ENCODE data around the gene MVP. TPM values are rescaled to one million over a fixed set of nuclear protein-coding genes. Genes with fewer than 3 reads are reported as not detected.

The MVP gene
- polyA plus RNA-seq, 1 experiment: 251 TPM

DNA sequence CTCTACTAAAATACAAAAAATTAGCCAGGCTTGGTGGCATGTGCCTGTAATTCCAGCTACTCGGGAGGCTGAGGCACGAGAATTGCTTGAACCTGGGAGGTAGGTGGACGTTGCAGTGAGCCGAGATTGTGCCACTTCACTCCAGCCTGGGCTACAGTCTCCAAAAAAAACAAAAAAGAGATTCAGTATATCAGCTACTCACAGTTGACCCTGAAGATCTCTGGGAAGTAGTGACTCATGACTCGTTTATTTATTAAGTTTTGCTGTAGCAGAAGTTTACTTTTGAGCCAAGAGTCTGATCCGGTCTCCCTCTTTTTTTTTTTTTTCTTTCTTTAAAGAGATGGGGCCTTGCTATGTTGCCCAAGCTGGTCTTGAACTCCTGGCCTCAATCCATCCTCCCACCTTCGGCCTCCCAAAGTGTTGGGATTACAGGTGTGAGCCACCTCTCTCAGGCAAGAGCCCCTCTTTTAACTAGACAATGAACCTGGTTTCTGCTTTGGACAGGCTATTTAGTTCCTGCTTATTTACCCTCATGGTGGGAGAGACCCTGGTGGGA, 4.4 kb downstream of the MVP start:
- CTCF ChIA-PET: interaction anchor here (1.1 to 5.0 kb wide), 2 partner anchors 9 to 24 kb away, joined by 5 to 39 read pairs; partner anchors contain the start of gene PAGR1
- no peaks in the 10 kb centered on the region for H3K27me3 ChIP-seq (ENCODE audit: control insufficient read depth, insufficient read depth, low read length)
- POLR2A ChIA-PET: interaction anchor here (0.6 to 2.1 kb wide), 6 partner anchors 9 to 101 kb away, joined by 3 to 11 read pairs (median 5); partner anchors contain the start of genes KCTD13 and PAGR1
- DNase-seq (ENCODE audit: low read depth, low spot score): peak; percentile 65
- peak overlapping the region; percentile 42 for H3K4me3 ChIP-seq (ENCODE audit: low read depth, low read length)
- TF ChIP-seq, protein P1, sequence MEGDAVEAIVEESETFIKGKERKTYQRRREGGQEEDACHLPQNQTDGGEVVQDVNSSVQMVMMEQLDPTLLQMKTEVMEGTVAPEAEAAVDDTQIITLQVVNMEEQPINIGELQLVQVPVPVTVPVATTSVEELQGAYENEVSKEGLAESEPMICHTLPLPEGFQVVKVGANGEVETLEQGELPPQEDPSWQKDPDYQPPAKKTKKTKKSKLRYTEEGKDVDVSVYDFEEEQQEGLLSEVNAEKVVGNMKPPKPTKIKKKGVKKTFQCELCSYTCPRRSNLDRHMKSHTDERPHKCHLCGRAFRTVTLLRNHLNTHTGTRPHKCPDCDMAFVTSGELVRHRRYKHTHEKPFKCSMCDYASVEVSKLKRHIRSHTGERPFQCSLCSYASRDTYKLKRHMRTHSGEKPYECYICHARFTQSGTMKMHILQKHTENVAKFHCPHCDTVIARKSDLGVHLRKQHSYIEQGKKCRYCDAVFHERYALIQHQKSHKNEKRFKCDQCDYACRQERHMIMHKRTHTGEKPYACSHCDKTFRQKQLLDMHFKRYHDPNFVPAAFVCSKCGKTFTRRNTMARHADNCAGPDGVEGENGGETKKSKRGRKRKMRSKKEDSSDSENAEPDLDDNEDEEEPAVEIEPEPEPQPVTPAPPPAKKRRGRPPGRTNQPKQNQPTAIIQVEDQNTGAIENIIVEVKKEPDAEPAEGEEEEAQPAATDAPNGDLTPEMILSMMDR (IDR thresholded peaks at IDR 0.05; ENCODE audit: low read depth, low read length): no peak
- peak overlapping the region; percentile 99 for H3K27ac ChIP-seq (ENCODE audit: low read depth, low read length)
- no peaks in the 10 kb centered on the region for H3K9me3 ChIP-seq (ENCODE audit: control insufficient read depth, insufficient read depth, low read length)

DNA sequence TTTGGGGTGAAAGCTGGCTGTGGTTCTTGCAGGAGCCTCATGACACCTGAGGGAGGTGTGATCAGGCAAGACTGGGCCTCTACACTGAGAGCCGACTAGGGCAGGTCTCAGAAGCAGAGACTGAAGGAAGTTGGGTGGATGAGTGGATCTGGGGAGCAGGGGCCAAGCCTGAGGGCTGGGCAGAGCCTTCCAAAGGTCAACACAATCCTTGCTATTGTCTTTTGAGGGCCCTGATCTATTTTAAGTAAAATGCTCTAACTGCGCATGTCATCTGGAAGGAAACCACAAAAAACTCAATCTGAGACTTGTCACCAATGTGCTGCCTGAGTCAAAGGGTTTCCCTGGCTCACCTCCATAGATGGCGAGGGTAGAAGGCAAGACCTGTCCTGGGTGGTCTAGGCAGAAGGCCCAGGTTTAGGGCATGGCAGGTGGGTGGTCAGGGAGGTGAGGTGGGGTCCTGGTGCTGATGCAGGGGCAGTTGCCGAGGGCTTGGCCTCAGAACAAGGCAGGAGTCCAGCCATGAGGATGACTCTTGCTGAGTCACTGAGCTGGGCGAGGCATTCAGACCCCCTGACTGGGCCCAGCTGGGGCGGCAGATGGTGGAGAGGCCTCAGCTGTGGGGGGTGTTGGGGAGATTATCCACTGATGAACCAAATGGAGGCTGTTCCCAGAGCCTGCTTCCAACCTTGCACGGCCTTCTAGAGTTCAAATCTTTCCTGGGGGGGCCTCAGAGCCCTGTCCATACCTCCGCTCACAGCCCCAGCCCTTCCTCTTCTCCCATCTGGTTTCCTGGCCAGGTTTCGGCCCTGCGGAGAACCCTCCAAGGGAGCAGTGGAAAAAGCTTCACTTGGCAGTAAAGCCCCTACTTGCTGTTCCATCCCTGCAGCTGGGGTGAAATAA, 5.1 kb downstream of the MVP start:
- no peaks in the 10 kb centered on the region for H3K9me3 ChIP-seq (ENCODE audit: control insufficient read depth, insufficient read depth, low read length)
- POLR2A ChIA-PET: interaction anchor here (0.6 to 2.1 kb wide), 10 partner anchors 9 to 617 kb away, joined by 3 to 7 read pairs (median 3); partner anchors contain the start of genes ALDOA, PAGR1 and PRRT2
- TF ChIP-seq, protein P1 (IDR thresholded peaks at IDR 0.05; ENCODE audit: low read depth, low read length): no peak
- no peaks in the 10 kb centered on the region for H3K27me3 ChIP-seq (ENCODE audit: control insufficient read depth, insufficient read depth, low read length)
- peak overlapping the region; percentile 99 for H3K27ac ChIP-seq (ENCODE audit: low read depth, low read length)
- DNase-seq (ENCODE audit: low read depth, low spot score): peak; percentile 80
- peak overlapping the region; percentile 49 for H3K4me3 ChIP-seq (ENCODE audit: low read depth, low read length)
- CTCF ChIA-PET: interaction anchor here (1.1 to 5.0 kb wide), 3 partner anchors 9 to 23 kb away, joined by 5 to 39 read pairs (median 8); partner anchors contain the start of gene PAGR1

DNA sequence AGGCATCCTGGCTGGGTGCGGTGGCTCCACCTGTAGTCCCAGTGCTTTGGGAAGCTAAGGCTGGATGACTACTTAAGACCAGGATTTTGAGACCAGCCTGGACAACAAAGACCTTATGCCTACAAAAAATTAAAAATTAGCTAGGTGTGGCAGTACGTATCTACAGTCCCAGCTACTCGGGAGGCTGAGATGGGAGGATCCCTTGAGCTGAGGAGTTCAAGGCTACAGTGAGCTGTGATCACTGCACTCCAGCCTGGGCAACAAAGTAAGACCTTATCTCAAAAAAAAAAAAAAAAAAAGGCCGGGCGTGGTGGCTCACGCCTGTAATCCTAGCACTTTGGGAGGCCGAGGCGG, 6.1 kb downstream of the MVP start:
- H3K9me3 ChIP-seq (ENCODE audit: control insufficient read depth, insufficient read depth, low read length): no peaks in the 10 kb centered on the region
- ChIA-PET CTCF (interaction anchor here (1.7 to 5.0 kb wide), 2 partner anchors 10 to 22 kb away, joined by 8 to 39 read pairs; partner anchors contain the start of gene PAGR1), POLR2A (interaction anchor here (0.7 to 0.8 kb wide), 4 partner anchors 15 to 671 kb away, joined by 3 to 8 read pairs (median 6); partner anchors contain the start of gene ALDOA)
- no peak overlapping the region for H3K4me3 ChIP-seq (ENCODE audit: low read depth, low read length)
- no peak for DNase-seq (ENCODE audit: low read depth, low spot score)
- no peaks in the 10 kb centered on the region for H3K27me3 ChIP-seq (ENCODE audit: control insufficient read depth, insufficient read depth, low read length)
- peak overlapping the region; percentile 99 for H3K27ac ChIP-seq (ENCODE audit: low read depth, low read length)
- TF ChIP-seq, protein P1 (IDR thresholded peaks at IDR 0.05; ENCODE audit: low read depth, low read length): no peak

DNA sequence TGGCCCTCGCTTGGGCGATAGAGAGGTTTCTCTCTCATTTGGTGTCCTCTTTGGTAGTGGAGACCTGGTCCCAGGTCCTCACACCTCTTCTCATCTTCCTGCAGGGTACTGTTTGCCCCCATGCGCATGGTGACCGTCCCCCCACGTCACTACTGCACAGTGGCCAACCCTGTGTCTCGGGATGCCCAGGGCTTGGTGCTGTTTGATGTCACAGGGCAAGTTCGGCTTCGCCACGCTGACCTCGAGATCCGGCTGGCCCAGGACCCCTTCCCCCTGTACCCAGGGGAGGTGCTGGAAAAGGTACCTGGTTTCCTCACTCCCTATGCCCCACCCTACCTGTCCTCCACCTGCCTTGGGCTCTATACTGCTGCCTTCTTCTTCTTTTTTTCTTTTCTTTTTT, 10.5 kb downstream of the MVP start:
- H3K27me3 ChIP-seq (ENCODE audit: control insufficient read depth, insufficient read depth, low read length): no peaks in the 10 kb centered on the region
- ChIA-PET POLR2A (no interaction called here), CTCF (no interaction called here)
- H3K4me3 ChIP-seq (ENCODE audit: low read depth, low read length): no peak overlapping the region
- DNase-seq (ENCODE audit: low read depth, low spot score): no peak
- TF ChIP-seq, protein P1 (IDR thresholded peaks at IDR 0.05; ENCODE audit: low read depth, low read length): no peak
- H3K9me3 ChIP-seq (ENCODE audit: control insufficient read depth, insufficient read depth, low read length): no peaks in the 10 kb centered on the region
- H3K27ac ChIP-seq (ENCODE audit: low read depth, low read length): no peak overlapping the region
